Prostate gland (tissue), 2 donors: Measurements from ENCODE around the gene COX6A1. TPM values are rescaled to one million over a fixed set of nuclear protein-coding genes. Genes with fewer than 3 reads are reported as not detected.

Experiments
- DNase-seq: peaks from one replicate; pipeline ENCODE4 v3.0.0-alpha.2; 2019; ENCODE audit warnings: low spot score
- H3K27ac ChIP-seq, 2 donors: fragments of 200-600 bp; sonication (generic); 2 replicates each; pipeline ENCODE4 v1.5.1; 2017 to 2019
- H3K27me3 ChIP-seq: fragments of 200-600 bp; sonication (generic); replicated peaks from 2 replicates; pipeline ENCODE4 v1.5.1; 2019; ENCODE audit not compliant: insufficient read depth
- H3K36me3 ChIP-seq, 2 donors: fragments of 200-600 bp; sonication (generic); 1 replicate in 1 of 2; 2 replicates in 1 of 2; pipeline versions ENCODE4 v1.5.1 to v1.8.1; 2017 to 2019
- H3K4me1 ChIP-seq: fragments of 200-600 bp; sonication (generic); replicated peaks from 2 replicates; pipeline ENCODE4 v1.5.1; 2019
- H3K4me3 ChIP-seq, 2 donors: fragments of 200-600 bp; sonication (generic); 2 replicates each; pipeline ENCODE4 v1.5.1; 2017 to 2019
- H3K9me3 ChIP-seq: fragments of 200-600 bp; sonication (generic); 2 replicates; pipeline ENCODE4 v1.5.1; 2017
- CTCF ChIP-seq, 4 experiments: fragments of 200-600 bp in 2 of 4; fragments of 450-650 bp in 2 of 4; sonication (generic) in 2 of 4; IDR thresholded peaks; 1 replicate in 3 of 4; 2 replicates in 1 of 4; pipeline ENCODE4 v1.5.1; 2016 to 2019; ENCODE audit warnings: antibody characterized with exemption in 4 of 4, mild to moderate bottlenecking in 2 of 4, moderate library complexity in 2 of 4
- POLR2A ChIP-seq: fragments of 450-650 bp; IDR thresholded peaks from one replicate; pipeline ENCODE4 v1.6.1; 2016; ENCODE audit warnings: antibody characterized with exemption, mild to moderate bottlenecking
- POLR2AphosphoS5 ChIP-seq: sonication (generic); formaldehyde crosslinking; IDR thresholded peaks from one replicate; pipeline ENCODE4 v1.6.1; 2017; ENCODE audit warnings: antibody characterized with exemption
- WGBS: methylation state at CpG from one replicate; pipeline ENCODE4 v1.1.5; 2018; 5-methylcytosine and 5-hydroxymethylcytosine counted together
- intact Hi-C: fragments of 100-400 bp; cut with DNase I; formaldehyde crosslinking; loops from one replicate; pipeline ENCODE4 v1.14.2; 2022
- total RNA-seq, 2 donors: library from RNA; depleted of rRNA; stranded (reverse); fragments of >200 nt; gene quantifications; one replicate each; pipeline ENCODE4 v1.1.0, GENCODE V29; 2016

The COX6A1 gene
- total RNA-seq, 2 donors from 2014 or later, result 616 to 965 TPM

DNA sequence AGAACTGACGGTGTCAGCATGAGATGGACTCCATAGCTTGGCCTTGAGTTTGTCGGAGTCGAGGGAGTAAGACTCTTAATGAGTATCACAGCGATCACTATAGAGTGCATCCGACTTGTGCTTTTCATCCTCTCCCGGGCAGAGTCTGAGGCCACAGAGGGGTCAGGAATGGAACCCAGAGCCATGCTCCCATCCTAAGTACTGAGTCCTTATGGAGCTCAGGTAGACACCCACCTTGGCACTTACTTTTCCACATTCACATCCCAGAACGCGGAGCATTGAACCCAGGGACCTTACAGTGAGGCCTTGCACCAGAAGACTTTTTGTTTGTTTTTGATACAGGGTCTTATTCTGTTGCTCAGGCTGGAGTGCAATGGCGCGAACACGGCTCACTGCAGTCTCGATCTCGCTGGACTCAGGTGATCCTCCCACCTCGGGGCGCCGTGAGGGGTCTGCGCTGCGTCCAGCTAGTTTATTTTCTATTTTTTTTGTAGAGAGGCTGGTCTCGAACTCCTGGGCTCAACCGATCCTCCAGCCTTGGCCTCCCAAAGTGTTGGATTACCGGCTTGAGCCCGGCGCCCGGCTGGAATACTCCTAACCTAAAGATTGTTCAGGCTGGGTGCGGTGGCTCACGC, 32.4 kb downstream of the COX6A1 start:
- Histone ChIP-seq H3K27ac (peak overlapping the region; percentile 86 to 92), H3K27me3 (no peaks in the 10 kb centered on the region), H3K4me1 (peaks cover 5% of the 10 kb centered on the region), H3K36me3 (no peaks in the 10 kb centered on the region), H3K9me3 (no peaks in the 10 kb centered on the region), H3K4me3 (peak overlapping the region; percentile 84 to 92)
- no peak for DNase-seq
- TF ChIP-seq CTCF (IDR thresholded peaks at IDR 0.05) (no peak), POLR2A (no peak), POLR2AphosphoS5 (no peak)
- intact Hi-C loops, result no loop called here
- 64% methylated on average over 26 of the region's 26 CpGs for WGBS

DNA sequence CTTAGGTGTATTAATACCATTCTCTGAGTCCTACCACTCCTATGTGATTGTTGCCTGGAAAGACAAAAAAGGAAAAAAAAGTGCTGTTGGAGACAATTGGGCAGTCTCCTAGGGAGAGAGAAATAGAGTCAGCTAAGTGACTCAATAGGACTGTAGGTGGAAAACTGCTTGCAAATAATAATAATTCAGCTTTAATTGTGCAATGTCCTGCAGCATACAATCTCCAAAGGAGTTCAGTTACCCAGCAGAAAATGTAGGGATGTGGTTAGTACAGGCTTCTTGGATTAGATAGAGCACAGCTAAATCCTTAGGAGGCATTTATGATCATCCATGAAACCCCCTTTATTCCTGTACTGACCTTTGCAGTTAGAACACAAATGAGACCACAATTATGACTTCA, 34.6 kb downstream of the COX6A1 start:
- no peak for TF ChIP-seq POLR2AphosphoS5
- no peak for TF ChIP-seq POLR2A
- no peak for TF ChIP-seq CTCF (IDR thresholded peaks at IDR 0.05)
- H3K4me1 ChIP-seq, result peaks cover 5% of the 10 kb centered on the region
- H3K36me3 ChIP-seq, result no peaks in the 10 kb centered on the region
- H3K27ac ChIP-seq, result no peak overlapping the region
- H3K4me3 ChIP-seq, result no peak overlapping the region
- DNase-seq, result no peak
- H3K27me3 ChIP-seq, result no peaks in the 10 kb centered on the region
- intact Hi-C loops, result no loop called here
- H3K9me3 ChIP-seq, result no peaks in the 10 kb centered on the region

- H3K27me3 ChIP-seq, result no peaks in the 10 kb centered on the region
- no peaks in the 10 kb centered on the region for H3K36me3 ChIP-seq
- peaks cover 5% of the 10 kb centered on the region for H3K4me1 ChIP-seq
- H3K27ac ChIP-seq, result peak overlapping the region; percentile 49 to 65
- no peaks in the 10 kb centered on the region for H3K9me3 ChIP-seq
- no peak for DNase-seq
- 45% methylated on average over 6 of the region's 6 CpGs for WGBS
- intact Hi-C loops, result no loop called here
- H3K4me3 ChIP-seq, result no peak overlapping the region
- TF ChIP-seq POLR2A, result no peak
- no peak for TF ChIP-seq CTCF (IDR thresholded peaks at IDR 0.05)
- TF ChIP-seq POLR2AphosphoS5, result no peak
Observed at GRCh38 chr12:120473807-120474615, 36.1 kb downstream of the COX6A1 start.

DNA sequence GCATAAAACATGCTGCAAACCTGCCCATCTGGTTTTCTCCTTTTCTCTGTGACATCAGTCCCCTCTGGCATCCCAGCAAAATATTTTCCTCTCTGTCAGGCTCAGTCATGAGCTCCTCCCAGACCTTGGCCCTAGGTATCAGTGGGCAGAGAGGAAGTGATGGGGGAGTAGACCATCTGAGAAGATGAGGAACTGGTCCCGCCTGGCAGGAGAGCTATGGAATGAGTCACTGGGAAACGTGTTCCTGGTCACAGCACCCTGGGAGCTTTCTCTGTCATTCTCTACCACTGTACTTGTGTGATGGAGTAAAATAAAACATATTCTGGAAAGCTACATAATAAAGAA, 36.7 kb downstream of the COX6A1 start:
- intact Hi-C loops, result no loop called here
- Histone ChIP-seq H3K27ac (peak overlapping the region; percentile 49 to 65), H3K9me3 (no peaks in the 10 kb centered on the region)

More for the DNA sequence above, 36.7 kb downstream of the COX6A1 start:
- Histone ChIP-seq H3K4me3 (no peak overlapping the region), H3K27me3 (no peaks in the 10 kb centered on the region), H3K36me3 (no peaks in the 10 kb centered on the region), H3K4me1 (peaks cover 5% of the 10 kb centered on the region)
- TF ChIP-seq CTCF (IDR thresholded peaks at IDR 0.05) (no peak), POLR2A (peak; percentile 8), POLR2AphosphoS5 (peak; percentile 74)
- DNase-seq, result peak; percentile 65
- WGBS, result 10% methylated on average over 2 of the region's 2 CpGs
